ENCODE results near the gene CBLIF. TPM values are rescaled to one million over a fixed set of nuclear protein-coding genes. Genes with fewer than 3 reads are reported as not detected.

The CBLIF gene
- total and polyA plus RNA-seq, 2 of the 13 experiments (the other 11 are each of a cell fraction or from before 2014, with no cell fraction given) = not detected

- TF ChIP-seq ZNF562 (CRISPR knock-in tag; IDR thresholded peaks at IDR 0.05; ENCODE audit: borderline replicate concordance) (no peak), ARID3A (IDR thresholded peaks at IDR 0.05; ENCODE audit: low read depth, low read length) (0 out of 2 replicates have a peak, but pooled peaks have one; percentile 30), STAG1 (CRISPR knock-in tag; IDR thresholded peaks at IDR 0.05) (peak; percentile 91)
- TF ChIP-seq, protein P1, sequence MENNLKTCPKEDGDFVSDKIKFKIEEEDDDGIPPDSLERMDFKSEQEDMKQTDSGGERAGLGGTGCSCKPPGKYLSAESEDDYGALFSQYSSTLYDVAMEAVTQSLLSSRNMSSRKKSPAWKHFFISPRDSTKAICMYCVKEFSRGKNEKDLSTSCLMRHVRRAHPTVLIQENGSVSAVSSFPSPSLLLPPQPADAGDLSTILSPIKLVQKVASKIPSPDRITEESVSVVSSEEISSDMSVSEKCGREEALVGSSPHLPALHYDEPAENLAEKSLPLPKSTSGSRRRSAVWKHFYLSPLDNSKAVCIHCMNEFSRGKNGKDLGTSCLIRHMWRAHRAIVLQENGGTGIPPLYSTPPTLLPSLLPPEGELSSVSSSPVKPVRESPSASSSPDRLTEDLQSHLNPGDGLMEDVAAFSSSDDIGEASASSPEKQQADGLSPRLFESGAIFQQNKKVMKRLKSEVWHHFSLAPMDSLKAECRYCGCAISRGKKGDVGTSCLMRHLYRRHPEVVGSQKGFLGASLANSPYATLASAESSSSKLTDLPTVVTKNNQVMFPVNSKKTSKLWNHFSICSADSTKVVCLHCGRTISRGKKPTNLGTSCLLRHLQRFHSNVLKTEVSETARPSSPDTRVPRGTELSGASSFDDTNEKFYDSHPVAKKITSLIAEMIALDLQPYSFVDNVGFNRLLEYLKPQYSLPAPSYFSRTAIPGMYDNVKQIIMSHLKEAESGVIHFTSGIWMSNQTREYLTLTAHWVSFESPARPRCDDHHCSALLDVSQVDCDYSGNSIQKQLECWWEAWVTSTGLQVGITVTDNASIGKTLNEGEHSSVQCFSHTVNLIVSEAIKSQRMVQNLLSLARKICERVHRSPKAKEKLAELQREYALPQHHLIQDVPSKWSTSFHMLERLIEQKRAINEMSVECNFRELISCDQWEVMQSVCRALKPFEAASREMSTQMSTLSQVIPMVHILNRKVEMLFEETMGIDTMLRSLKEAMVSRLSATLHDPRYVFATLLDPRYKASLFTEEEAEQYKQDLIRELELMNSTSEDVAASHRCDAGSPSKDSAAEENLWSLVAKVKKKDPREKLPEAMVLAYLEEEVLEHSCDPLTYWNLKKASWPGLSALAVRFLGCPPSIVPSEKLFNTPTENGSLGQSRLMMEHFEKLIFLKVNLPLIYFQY (CRISPR knock-in tag; IDR thresholded peaks at IDR 0.05; ENCODE audit: borderline replicate concordance) = no peak
These were observed 22.2 kb downstream of the CBLIF start (continued) for GRCh38 chr11:59822989-59823566.

GRCh38 chr11:59818572-59818971, 26.7 kb downstream of the CBLIF start:
- no TSS peak for BruUV-seq (replicated peaks)
- POLR2A ChIA-PET = no interaction called here
- peaks cover 9% of the 10 kb centered on the region; the same call in 1 of the 2 replicates for H3K4me1 ChIP-seq (ENCODE audit: insufficient read depth, low read length)
- H3K27ac ChIP-seq (ENCODE audit: extremely low read length, insufficient read depth, low read length) = no peak overlapping the region
- ATAC-seq = no peak
- no peaks in the 10 kb centered on the region for H4K20me1 ChIP-seq (ENCODE audit: insufficient read depth, low read length)
- in situ Hi-C loops (cut with HindIII; ENCODE audit: extremely low pct_ligation_motif_present, low pct_unique_long_range_greater_than_20kb) (no loop called here), intact Hi-C loops (cut with micrococcal nuclease; ENCODE audit: unreplicated experiment) (no loop called here)
- H3K4me3 ChIP-seq (replicated peaks in 1 of 3; ENCODE audit: insufficient read depth in 1 of 3, low read depth in 2 of 3, low read length in 3 of 3) = no peak overlapping the region
- H3K27me3 ChIP-seq (ENCODE audit: control insufficient read depth in 1 of 2, insufficient read depth in 2 of 2, low read length in 2 of 2) = no peaks in the 10 kb centered on the region
- H3K79me2 ChIP-seq (ENCODE audit: insufficient read depth, low read length) = no peaks in the 10 kb centered on the region
- FAIRE-seq = no peak
- no peaks in the 10 kb centered on the region for H3K9me3 ChIP-seq (ENCODE audit: low read length)
- no peak overlapping the region for H3K9ac ChIP-seq (ENCODE audit: insufficient read depth, low read depth, low read length)
- WGBS (ENCODE audit: low lambda C conversion rate) = 2% methylated on average over 4 of the region's 4 CpGs
- no peaks in the 10 kb centered on the region for H3K36me3 ChIP-seq (replicated peaks in 1 of 2; ENCODE audit: control insufficient read depth in 1 of 2, insufficient read depth in 2 of 2, low read length in 2 of 2)
- CTCF ChIA-PET (ENCODE audit: low intra/inter-chr PET ratio, low total read pairs) = no interaction called here
- no peak overlapping the region for H2AFZ ChIP-seq (ENCODE audit: low read length)
- DNase-seq (ENCODE audit: low spot score) = no peak
- no peak overlapping the region for H3K4me2 ChIP-seq (ENCODE audit: low read depth, low read length)
- no peak for TF ChIP-seq SRF (IDR thresholded peaks at IDR 0.05; ENCODE audit: low read depth, low read length)
- TF ChIP-seq KLF13 (CRISPR knock-in tag; IDR thresholded peaks at IDR 0.05) = no peak
- no peak for TF ChIP-seq FIP1L1 (IDR thresholded peaks at IDR 0.05; ENCODE audit: borderline replicate concordance, insufficient read depth, low read depth, low read length)
- no peak for TF ChIP-seq ZNF746 (CRISPR knock-in tag; IDR thresholded peaks at IDR 0.05)
- no peak for TF ChIP-seq ZNF136 (CRISPR knock-in tag; IDR thresholded peaks at IDR 0.05; ENCODE audit: low read depth)
- TF ChIP-seq, protein P2, sequence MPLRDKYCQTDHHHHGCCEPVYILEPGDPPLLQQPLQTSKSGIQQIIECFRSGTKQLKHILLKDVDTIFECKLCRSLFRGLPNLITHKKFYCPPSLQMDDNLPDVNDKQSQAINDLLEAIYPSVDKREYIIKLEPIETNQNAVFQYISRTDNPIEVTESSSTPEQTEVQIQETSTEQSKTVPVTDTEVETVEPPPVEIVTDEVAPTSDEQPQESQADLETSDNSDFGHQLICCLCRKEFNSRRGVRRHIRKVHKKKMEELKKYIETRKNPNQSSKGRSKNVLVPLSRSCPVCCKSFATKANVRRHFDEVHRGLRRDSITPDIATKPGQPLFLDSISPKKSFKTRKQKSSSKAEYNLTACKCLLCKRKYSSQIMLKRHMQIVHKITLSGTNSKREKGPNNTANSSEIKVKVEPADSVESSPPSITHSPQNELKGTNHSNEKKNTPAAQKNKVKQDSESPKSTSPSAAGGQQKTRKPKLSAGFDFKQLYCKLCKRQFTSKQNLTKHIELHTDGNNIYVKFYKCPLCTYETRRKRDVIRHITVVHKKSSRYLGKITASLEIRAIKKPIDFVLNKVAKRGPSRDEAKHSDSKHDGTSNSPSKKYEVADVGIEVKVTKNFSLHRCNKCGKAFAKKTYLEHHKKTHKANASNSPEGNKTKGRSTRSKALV (CRISPR knock-in tag; IDR thresholded peaks at IDR 0.05) = no peak
